ENCODE results near the gene IL20. TPM values are rescaled to one million over a fixed set of nuclear protein-coding genes. Genes with fewer than 3 reads are reported as not detected.

Gene IL20
- total and polyA plus RNA-seq, 4 donors, result not detected

DNA sequence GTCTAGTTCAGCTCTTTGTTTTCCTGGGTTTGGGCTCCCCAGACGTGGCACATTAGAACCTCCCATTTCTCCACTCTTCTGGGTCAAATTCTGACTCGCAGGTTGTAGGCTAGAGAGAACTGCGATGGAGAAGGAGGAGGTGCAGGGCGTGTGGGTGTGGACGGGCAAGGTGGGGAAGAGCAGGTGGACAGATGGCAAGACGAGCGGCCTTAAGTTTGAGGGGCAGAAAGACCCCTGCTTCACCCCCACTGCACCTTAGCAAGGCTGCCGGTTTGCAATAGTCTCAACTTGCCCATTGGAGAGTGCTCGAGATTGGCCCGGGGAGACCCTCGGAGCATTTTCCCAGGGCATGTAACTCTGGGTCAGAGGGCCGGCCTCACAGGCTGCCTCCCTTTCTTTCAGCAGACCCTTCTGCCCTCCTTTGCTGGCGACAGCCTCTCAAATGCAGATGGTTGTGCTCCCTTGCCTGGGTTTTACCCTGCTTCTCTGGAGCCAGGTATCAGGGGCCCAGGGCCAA lies 33.5 kb downstream of the IL20 start:
- Histone ChIP-seq H3K27me3 (ENCODE audit: control insufficient read depth in 1 of 2, insufficient read depth in 2 of 2, low read length in 1 of 2) (no peaks in the 10 kb centered on the region), H3K4me3 (ENCODE audit: low read length in 2 of 2) (no peak overlapping the region), H3K36me3 (ENCODE audit: control insufficient read depth in 1 of 2, insufficient read depth in 2 of 2, low read length in 1 of 2) (no peaks in the 10 kb centered on the region), H3K27ac (ENCODE audit: low read depth in 1 of 2, low read length in 2 of 2) (no peak overlapping the region), H3K4me1 (ENCODE audit: control insufficient read depth in 1 of 2, insufficient read depth in 2 of 2, low read length in 2 of 2) (no peaks in the 10 kb centered on the region), H3K9me3 (ENCODE audit: control insufficient read depth, low read length) (peaks cover 1% of the 10 kb centered on the region)
- 81 to 87% methylated on average over 13 of the region's 13 CpGs for WGBS, 2 donors
- intact Hi-C loops (cut with DNase I), result no loop called here
- no peak for ATAC-seq (ENCODE audit: low FRiP score)
- DNase-seq, result no peak

- no peak overlapping the region for H3K4me3 ChIP-seq (ENCODE audit: low read length in 2 of 2)
- H3K27ac ChIP-seq (ENCODE audit: low read depth in 1 of 2, low read length in 2 of 2), result no peak overlapping the region
- H3K9me3 ChIP-seq (ENCODE audit: control insufficient read depth, low read length), result peaks cover 3% of the 10 kb centered on the region
- no peaks in the 10 kb centered on the region for H3K36me3 ChIP-seq (ENCODE audit: control insufficient read depth in 1 of 2, insufficient read depth in 2 of 2, low read length in 1 of 2)
- H3K27me3 ChIP-seq (ENCODE audit: control insufficient read depth in 1 of 2, insufficient read depth in 2 of 2, low read length in 1 of 2), result no peaks in the 10 kb centered on the region
- no peaks in the 10 kb centered on the region for H3K4me1 ChIP-seq (ENCODE audit: control insufficient read depth in 1 of 2, insufficient read depth in 2 of 2, low read length in 2 of 2)
- DNase-seq (no peak), ATAC-seq (ENCODE audit: low FRiP score) (no peak)
- intact Hi-C loops (cut with DNase I), result loop anchor here in 1 of 2 donors (10.0 kb wide), 1 partner anchor 165 kb away; no protein-coding TSS in a partner anchor
- WGBS, 2 donors, result 56 to 79% methylated on average over 5 of the region's 5 CpGs
These were observed 34.3 kb downstream of the IL20 start for GRCh38 chr1:206899717-206900116.

- H3K36me3 ChIP-seq (ENCODE audit: control insufficient read depth in 1 of 2, insufficient read depth in 2 of 2, low read length in 1 of 2), result no peaks in the 10 kb centered on the region
- no peak for DNase-seq
- WGBS, 2 donors, result 72 to 76% methylated on average over 7 of the region's 7 CpGs
- no peaks in the 10 kb centered on the region for H3K4me1 ChIP-seq (ENCODE audit: control insufficient read depth in 1 of 2, insufficient read depth in 2 of 2, low read length in 2 of 2)
- peaks cover 3% of the 10 kb centered on the region for H3K9me3 ChIP-seq (ENCODE audit: control insufficient read depth, low read length)
- intact Hi-C loops (cut with DNase I), result loop anchor here in 1 of 2 donors (10.0 kb wide), 1 partner anchor 165 kb away; no protein-coding TSS in a partner anchor
- H3K27me3 ChIP-seq (ENCODE audit: control insufficient read depth in 1 of 2, insufficient read depth in 2 of 2, low read length in 1 of 2), result no peaks in the 10 kb centered on the region
- H3K27ac ChIP-seq (ENCODE audit: low read depth in 1 of 2, low read length in 2 of 2), result no peak overlapping the region
- no peak for ATAC-seq (ENCODE audit: low FRiP score)
- no peak overlapping the region for H3K4me3 ChIP-seq (ENCODE audit: low read length in 2 of 2)
These were observed 34.7 kb downstream of the IL20 start for GRCh38 chr1:206900149-206900548.

DNA sequence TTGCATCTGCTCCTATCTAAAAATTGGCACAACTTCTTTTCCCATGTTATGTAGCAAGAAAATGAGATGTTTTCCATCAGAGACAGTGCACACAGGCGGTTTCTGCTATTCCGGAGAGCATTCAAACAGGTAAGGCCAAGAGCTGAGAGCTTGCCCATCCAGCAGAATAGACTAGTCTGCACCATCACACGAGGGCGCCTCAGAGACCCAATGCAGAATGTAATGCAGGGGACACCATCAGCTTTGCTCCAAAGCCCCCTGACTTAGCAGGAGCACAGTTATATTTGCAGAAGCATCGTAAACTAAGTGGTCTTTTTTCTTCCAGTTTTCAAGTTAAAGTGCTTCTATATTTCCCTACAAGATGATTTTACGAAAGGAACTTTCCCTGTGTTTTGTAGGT lies 36.5 kb downstream of the IL20 start:
- no peaks in the 10 kb centered on the region for H3K27me3 ChIP-seq (ENCODE audit: control insufficient read depth in 1 of 2, insufficient read depth in 2 of 2, low read length in 1 of 2)
- H3K9me3 ChIP-seq (ENCODE audit: control insufficient read depth, low read length), result peaks cover 3% of the 10 kb centered on the region
- no peaks in the 10 kb centered on the region for H3K36me3 ChIP-seq (ENCODE audit: control insufficient read depth in 1 of 2, insufficient read depth in 2 of 2, low read length in 1 of 2)
- 85 to 87% methylated on average over 6 of the region's 6 CpGs for WGBS, 2 donors
- ATAC-seq (ENCODE audit: low FRiP score) (no peak), DNase-seq (no peak)
- intact Hi-C loops (cut with DNase I), result loop anchor here in 1 of 2 donors (10.0 kb wide), 1 partner anchor 167 kb away; no protein-coding TSS in a partner anchor
- H3K27ac ChIP-seq (ENCODE audit: low read depth in 1 of 2, low read length in 2 of 2), result no peak overlapping the region
- H3K4me3 ChIP-seq (ENCODE audit: low read length in 2 of 2), result no peak overlapping the region
- no peaks in the 10 kb centered on the region for H3K4me1 ChIP-seq (ENCODE audit: control insufficient read depth in 1 of 2, insufficient read depth in 2 of 2, low read length in 2 of 2)

DNA sequence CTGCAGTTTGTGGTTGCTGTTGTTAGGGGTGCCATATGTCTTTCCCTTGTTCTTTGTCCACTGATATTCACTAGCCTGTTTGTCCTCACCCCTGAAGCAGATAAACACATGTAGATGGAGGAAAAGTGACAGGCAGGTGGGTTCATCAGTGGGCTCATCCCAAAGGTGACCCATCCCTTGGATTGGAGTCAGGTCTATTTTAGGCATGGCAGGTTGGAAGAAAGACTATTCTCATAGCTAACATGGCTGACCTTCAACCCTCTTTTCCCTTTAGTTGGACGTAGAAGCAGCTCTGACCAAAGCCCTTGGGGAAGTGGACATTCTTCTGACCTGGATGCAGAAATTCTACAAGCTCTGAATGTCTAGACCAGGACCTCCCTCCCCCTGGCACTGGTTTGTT lies 37.3 kb downstream of the IL20 start:
- no peak overlapping the region for H3K4me3 ChIP-seq (ENCODE audit: low read length in 2 of 2)
- no peaks in the 10 kb centered on the region for H3K36me3 ChIP-seq (ENCODE audit: control insufficient read depth in 1 of 2, insufficient read depth in 2 of 2, low read length in 1 of 2)
- H3K27ac ChIP-seq (ENCODE audit: low read depth in 1 of 2, low read length in 2 of 2), result no peak overlapping the region
- intact Hi-C loops (cut with DNase I), result loop anchor here in 1 of 2 donors (10.0 kb wide), 1 partner anchor 168 kb away; no protein-coding TSS in a partner anchor
- ATAC-seq (ENCODE audit: low FRiP score) (no peak), DNase-seq (no peak)
- peaks cover 3% of the 10 kb centered on the region for H3K9me3 ChIP-seq (ENCODE audit: control insufficient read depth, low read length)
- H3K27me3 ChIP-seq (ENCODE audit: control insufficient read depth in 1 of 2, insufficient read depth in 2 of 2, low read length in 1 of 2), result no peaks in the 10 kb centered on the region
- 73 to 85% methylated on average over 1 of the region's 1 CpG for WGBS, 2 donors
- no peaks in the 10 kb centered on the region for H3K4me1 ChIP-seq (ENCODE audit: control insufficient read depth in 1 of 2, insufficient read depth in 2 of 2, low read length in 2 of 2)

GRCh38 chr1:206903687-206904086 lies 38.3 kb downstream of the IL20 start:
- Histone ChIP-seq H3K4me3 (ENCODE audit: low read length in 2 of 2) (no peak overlapping the region), H3K27ac (ENCODE audit: low read depth in 1 of 2, low read length in 2 of 2) (no peak overlapping the region), H3K4me1 (ENCODE audit: control insufficient read depth in 1 of 2, insufficient read depth in 2 of 2, low read length in 2 of 2) (no peaks in the 10 kb centered on the region), H3K9me3 (ENCODE audit: control insufficient read depth, low read length) (peaks cover 3% of the 10 kb centered on the region), H3K36me3 (ENCODE audit: control insufficient read depth in 1 of 2, insufficient read depth in 2 of 2, low read length in 1 of 2) (no peaks in the 10 kb centered on the region), H3K27me3 (ENCODE audit: control insufficient read depth in 1 of 2, insufficient read depth in 2 of 2, low read length in 1 of 2) (no peaks in the 10 kb centered on the region)
- intact Hi-C loops (cut with DNase I), result loop anchor here in 1 of 2 donors (10.0 kb wide), 1 partner anchor 169 kb away; no protein-coding TSS in a partner anchor
- WGBS, 2 donors, result 78 to 80% methylated on average over 2 of the region's 2 CpGs
- ATAC-seq (ENCODE audit: low FRiP score) (no peak), DNase-seq (no peak)

DNA sequence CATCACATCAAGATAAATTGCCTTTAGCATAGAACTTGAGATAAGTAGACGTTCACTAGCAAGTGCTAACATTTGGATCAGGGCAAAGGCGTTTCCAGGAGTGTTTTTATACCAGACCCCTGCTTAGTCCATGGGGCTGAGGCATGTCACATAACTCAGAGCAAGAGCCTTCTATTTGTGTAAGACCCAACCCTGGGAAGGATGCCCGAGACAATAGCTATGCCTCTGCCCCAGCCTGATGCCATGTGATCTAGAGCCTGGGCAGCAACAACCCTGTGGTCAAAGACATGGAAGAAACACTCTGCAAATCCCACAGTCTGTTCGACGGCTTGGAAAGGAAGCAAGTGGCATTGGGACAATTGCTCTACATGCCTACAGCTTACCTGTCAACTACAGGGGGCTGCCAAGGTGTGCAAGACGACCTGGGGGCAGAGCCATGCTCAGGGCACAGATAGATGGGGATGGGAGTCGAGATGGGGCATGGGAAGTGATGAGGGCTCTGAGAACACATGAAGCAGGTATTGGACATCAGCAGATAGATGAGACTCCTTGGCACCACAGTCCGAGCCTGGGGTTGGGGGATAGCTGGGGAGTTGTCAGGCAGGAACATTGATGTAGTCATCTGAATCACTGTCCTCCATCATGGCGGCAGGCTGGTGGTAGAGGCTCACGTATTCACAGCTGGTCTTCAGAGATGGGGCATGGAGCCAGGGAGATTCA lies 39.2 kb downstream of the IL20 start:
- Histone ChIP-seq H3K4me1 (ENCODE audit: control insufficient read depth in 1 of 2, insufficient read depth in 2 of 2, low read length in 2 of 2) (no peaks in the 10 kb centered on the region), H3K9me3 (ENCODE audit: control insufficient read depth, low read length) (peaks cover 3% of the 10 kb centered on the region), H3K4me3 (ENCODE audit: low read length in 2 of 2) (no peak overlapping the region), H3K36me3 (ENCODE audit: control insufficient read depth in 1 of 2, insufficient read depth in 2 of 2, low read length in 1 of 2) (no peaks in the 10 kb centered on the region), H3K27me3 (ENCODE audit: control insufficient read depth in 1 of 2, insufficient read depth in 2 of 2, low read length in 1 of 2) (no peaks in the 10 kb centered on the region), H3K27ac (ENCODE audit: low read depth in 1 of 2, low read length in 2 of 2) (no peak overlapping the region)
- ATAC-seq (ENCODE audit: low FRiP score), result no peak
- intact Hi-C loops (cut with DNase I), result loop anchor here in 1 of 2 donors (10.0 kb wide), 1 partner anchor 170 kb away; no protein-coding TSS in a partner anchor
- DNase-seq, result no peak
- WGBS, 2 donors, result 74 to 75% methylated on average over 10 of the region's 10 CpGs

DNA sequence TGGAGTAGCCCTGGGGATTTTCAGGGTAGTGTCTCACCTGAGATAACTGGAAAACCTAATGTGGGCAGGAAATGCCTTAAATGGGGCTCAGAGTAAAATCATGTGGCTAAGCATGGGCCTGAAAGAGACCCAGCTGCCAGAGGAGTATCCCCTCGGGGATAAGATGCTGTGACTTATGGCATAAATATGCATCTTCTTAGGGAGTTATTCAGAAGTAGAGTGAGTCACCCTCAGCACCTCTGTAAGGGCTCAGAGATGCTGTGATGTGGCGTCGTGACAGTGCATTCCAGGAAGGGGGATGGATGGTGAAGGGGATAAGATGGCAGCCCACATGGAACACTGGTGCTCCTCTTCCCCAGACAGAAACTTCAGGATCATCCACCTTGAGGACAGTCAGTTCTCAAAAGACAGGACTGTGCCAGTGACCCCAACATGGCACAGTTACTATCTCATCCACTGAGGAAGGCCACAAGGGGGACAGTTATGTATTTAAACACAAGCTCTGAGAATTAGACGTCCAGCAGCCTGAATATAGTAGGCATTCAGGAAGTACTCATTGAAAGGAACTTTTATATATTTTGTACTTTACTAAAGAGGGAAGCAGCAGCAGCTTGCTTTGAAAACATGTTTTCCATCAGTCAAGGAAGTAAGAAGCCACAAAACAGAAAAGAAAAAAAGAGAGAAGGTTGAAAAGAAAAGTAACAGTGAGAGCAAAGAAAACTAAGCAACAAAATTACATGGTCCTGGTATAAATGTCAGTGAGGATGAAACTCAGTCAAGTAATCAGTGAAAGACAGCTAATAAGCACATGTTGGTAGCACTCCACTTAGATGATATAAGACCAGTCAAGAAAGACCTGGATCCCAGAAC lies 40.1 kb downstream of the IL20 start:
- 59 to 69% methylated on average over 4 of the region's 4 CpGs for WGBS, 2 donors
- Histone ChIP-seq H3K27ac (ENCODE audit: low read depth in 1 of 2, low read length in 2 of 2) (no peak overlapping the region), H3K9me3 (ENCODE audit: control insufficient read depth, low read length) (peaks cover 3% of the 10 kb centered on the region), H3K27me3 (ENCODE audit: control insufficient read depth in 1 of 2, insufficient read depth in 2 of 2, low read length in 1 of 2) (no peaks in the 10 kb centered on the region), H3K4me3 (ENCODE audit: low read length in 2 of 2) (no peak overlapping the region), H3K36me3 (ENCODE audit: control insufficient read depth in 1 of 2, insufficient read depth in 2 of 2, low read length in 1 of 2) (no peaks in the 10 kb centered on the region), H3K4me1 (ENCODE audit: control insufficient read depth in 1 of 2, insufficient read depth in 2 of 2, low read length in 2 of 2) (no peaks in the 10 kb centered on the region)
- no peak for ATAC-seq (ENCODE audit: low FRiP score)
- intact Hi-C loops (cut with DNase I), result loop anchor here in 1 of 2 donors (10.0 kb wide), 1 partner anchor 171 kb away; no protein-coding TSS in a partner anchor
- no peak for DNase-seq

Data from aorta (tissue), 5 donors.